AG04450 (cell line): Measurements from ENCODE around the gene NPAS3. TPM values are rescaled to one million over a fixed set of nuclear protein-coding genes. Genes with fewer than 3 reads are reported as not detected.

ENCODE experiments used
- CTCF ChIA-PET: fragments of 300-600, 350-600 bp; formaldehyde crosslinking; extraction: SDS; loops from one replicate; lab custom pipeline; 2022; ENCODE audit warnings: antibody characterized with exemption, inconsistent platforms; lab: Charles Lee
- POLR2A ChIA-PET: fragments of 350-600 bp; formaldehyde crosslinking; extraction: SDS; loops from one replicate; lab custom pipeline; 2021; ENCODE audit warnings: antibody characterized with exemption, inconsistent platforms; lab: Yijun Ruan, JAX
- DNase-seq: peaks from one replicate; pipeline ENCODE4 v3.0.0-alpha.2; 2011; ENCODE audit warnings: low read depth, low spot score
- H3K27ac ChIP-seq: one replicate; pipeline ENCODE4 v1.5.1; 2012; ENCODE audit warnings: low read depth, low read length, control low read depth
- H3K27me3 ChIP-seq: one replicate; pipeline ENCODE4 v1.6.0; 2012; ENCODE audit warnings: low read length; ENCODE audit not compliant: control insufficient read depth, insufficient read depth
- H3K4me3 ChIP-seq: 2 replicates; pipeline ENCODE4 v1.5.1; 2011; ENCODE audit warnings: mild to moderate bottlenecking, low read depth, low read length, control low read depth
- H3K9me3 ChIP-seq: 2 replicates; pipeline ENCODE4 v1.5.1; 2012; ENCODE audit warnings: low read length; ENCODE audit not compliant: control insufficient read depth, insufficient read depth
- polyA plus RNA-seq: library from polyadenylated mRNA; depleted of rRNA; stranded (reverse); fragments of >200 nt; gene quantifications from 2 replicates; pipeline ENCODE4 v1.2.3, GENCODE V29; 2011
- TF ChIP-seq, protein P1 (sequence below): IDR thresholded peaks from 2 replicates; pipeline ENCODE4 v1.5.1; 2011; ENCODE audit warnings: low read depth, low read length, control low read depth, inconsistent platforms

NPAS3 gene
- polyA plus RNA-seq, 1 experiment: not detected

DNA sequence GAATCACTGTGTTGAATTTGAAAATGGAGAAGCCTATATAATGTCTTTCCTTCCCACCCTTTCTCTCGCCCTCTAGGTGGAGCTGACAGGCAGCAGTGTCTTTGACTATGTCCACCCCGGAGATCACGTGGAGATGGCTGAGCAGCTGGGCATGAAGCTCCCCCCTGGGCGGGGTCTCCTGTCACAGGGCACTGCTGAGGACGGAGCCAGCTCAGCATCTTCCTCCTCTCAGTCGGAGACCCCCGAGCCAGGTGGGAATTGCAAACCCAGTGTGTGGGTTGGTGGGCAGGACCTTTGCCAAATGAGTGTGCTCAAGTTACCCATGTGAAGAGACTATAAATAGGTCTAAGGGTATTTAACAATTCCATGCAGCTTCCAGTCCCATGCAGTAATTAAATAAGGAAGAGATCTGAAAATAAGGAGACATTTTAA is 737.5 kb downstream of the NPAS3 start:
- no peak overlapping the region for H3K27ac ChIP-seq
- H3K9me3 ChIP-seq: no peaks in the 10 kb centered on the region
- no peaks in the 10 kb centered on the region for H3K27me3 ChIP-seq
- TF ChIP-seq, protein P1, sequence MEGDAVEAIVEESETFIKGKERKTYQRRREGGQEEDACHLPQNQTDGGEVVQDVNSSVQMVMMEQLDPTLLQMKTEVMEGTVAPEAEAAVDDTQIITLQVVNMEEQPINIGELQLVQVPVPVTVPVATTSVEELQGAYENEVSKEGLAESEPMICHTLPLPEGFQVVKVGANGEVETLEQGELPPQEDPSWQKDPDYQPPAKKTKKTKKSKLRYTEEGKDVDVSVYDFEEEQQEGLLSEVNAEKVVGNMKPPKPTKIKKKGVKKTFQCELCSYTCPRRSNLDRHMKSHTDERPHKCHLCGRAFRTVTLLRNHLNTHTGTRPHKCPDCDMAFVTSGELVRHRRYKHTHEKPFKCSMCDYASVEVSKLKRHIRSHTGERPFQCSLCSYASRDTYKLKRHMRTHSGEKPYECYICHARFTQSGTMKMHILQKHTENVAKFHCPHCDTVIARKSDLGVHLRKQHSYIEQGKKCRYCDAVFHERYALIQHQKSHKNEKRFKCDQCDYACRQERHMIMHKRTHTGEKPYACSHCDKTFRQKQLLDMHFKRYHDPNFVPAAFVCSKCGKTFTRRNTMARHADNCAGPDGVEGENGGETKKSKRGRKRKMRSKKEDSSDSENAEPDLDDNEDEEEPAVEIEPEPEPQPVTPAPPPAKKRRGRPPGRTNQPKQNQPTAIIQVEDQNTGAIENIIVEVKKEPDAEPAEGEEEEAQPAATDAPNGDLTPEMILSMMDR: peak; percentile 18; the same call in 1 of the 2 replicates
- ChIA-PET POLR2A (no interaction called here), CTCF (interaction anchor here (0.6 to 2.2 kb wide), 2 partner anchors 117 to 443 kb away, joined by 3 to 9 read pairs; no protein-coding TSS in a partner anchor)
- H3K4me3 ChIP-seq: no peak overlapping the region
- DNase-seq: no peak

DNA sequence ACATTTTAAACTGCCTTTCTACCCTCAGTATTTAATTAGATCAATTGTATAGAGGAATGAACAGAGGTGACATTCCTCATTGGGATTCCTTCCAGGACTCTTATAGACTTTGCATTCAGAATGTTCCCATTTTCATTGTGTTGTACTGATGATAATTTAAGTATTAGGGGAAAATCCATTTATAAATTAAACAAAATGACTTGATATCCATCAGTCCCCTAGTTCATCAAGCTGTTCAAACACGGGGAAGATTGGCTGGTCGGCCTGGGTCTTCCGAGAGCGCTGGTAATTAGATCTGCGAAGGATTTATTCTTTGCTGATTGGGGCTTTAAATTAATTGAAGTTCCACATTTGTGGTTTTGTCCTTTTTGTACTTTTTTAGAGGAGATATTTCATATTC is 738.2 kb downstream of the NPAS3 start:
- DNase-seq: no peak
- no peak overlapping the region for H3K4me3 ChIP-seq
- CTCF ChIA-PET: no interaction called here
- no peaks in the 10 kb centered on the region for H3K27me3 ChIP-seq
- POLR2A ChIA-PET: no interaction called here
- H3K27ac ChIP-seq: no peak overlapping the region
- no peaks in the 10 kb centered on the region for H3K9me3 ChIP-seq
- TF ChIP-seq, protein P1: no peak

DNA sequence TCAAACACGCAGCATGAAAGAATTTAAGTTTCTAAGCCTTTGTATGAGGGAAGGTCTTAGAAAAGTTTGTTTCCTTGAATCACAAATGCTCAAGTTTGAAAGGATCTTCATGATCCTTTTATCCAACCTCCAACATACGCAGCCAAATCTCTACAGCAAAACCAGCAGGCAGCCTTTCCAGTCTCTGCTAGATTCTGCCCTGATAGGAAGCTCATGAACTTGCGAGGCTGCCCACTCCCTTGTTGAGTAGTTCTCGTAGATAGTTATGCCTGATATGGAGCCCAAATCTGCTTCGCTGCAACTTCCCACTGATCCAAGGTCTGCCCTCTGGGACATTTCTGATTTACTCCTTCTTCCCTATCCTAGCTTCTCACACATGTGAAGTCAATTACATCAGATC is 739.3 kb downstream of the NPAS3 start:
- TF ChIP-seq, protein P1: no peak
- POLR2A ChIA-PET: no interaction called here
- Histone ChIP-seq H3K27ac (no peak overlapping the region), H3K9me3 (no peaks in the 10 kb centered on the region), H3K27me3 (no peaks in the 10 kb centered on the region), H3K4me3 (no peak overlapping the region)
- no peak for DNase-seq
- CTCF ChIA-PET: no interaction called here

DNA sequence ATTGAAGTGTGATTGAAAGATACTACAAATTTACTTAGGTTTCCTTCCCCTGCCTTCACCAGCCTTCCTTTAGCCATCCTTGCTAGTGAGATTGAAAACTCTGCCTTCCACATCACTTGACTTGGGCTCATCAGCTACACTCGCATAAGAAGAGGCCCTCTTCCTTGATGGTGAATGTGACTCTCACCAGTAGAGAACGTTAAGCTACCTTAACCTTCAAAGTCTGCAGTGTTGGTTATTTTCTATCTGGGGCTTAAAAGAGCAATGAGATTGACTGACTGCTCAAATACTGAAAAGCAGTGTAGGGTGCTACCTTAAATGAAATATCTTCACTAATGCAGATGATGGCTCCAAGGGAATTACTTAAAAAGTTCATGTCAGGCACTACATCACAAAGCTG is 740.3 kb downstream of the NPAS3 start:
- no peak overlapping the region for H3K4me3 ChIP-seq
- DNase-seq: no peak
- POLR2A ChIA-PET: no interaction called here
- no peaks in the 10 kb centered on the region for H3K27me3 ChIP-seq
- H3K27ac ChIP-seq: no peak overlapping the region
- H3K9me3 ChIP-seq: no peaks in the 10 kb centered on the region
- TF ChIP-seq, protein P1: no peak
- CTCF ChIA-PET: no interaction called here

DNA sequence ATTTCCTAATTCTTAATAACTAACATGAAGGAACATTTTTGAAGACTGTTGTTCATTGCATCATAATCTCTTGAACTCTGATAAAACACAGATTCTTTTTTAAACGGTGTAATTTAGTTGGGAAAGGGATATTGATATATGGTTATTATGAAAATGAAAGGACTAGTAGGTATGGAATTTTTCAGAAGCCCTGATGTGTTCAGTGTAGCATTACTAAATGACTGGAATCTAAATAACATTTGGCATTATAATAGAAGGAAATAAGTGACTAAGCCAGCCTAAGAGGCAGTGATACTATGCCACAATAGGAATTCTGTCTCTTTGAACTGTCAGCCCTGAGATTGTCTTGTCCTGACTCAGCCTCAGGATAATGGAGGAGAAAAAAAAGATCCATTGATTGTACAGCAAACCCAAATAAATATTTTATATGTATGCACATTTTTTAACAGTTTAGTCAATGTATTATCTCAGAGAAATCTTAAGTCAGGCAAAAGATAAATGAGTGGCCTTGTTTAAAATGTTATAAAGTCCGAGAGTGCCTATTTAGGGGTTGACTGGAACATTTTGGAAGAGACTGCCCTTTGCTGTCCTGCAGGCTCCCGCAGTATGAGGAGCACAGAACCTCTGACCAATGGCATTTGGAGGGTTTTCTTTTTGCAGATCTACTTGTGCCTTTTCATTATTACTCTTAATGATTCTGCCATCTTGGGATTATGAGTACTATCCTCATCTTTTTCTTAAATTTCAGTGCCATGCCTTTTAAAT is 741.0 kb downstream of the NPAS3 start:
- TF ChIP-seq, protein P1: no peak
- CTCF ChIA-PET: no interaction called here
- no peak for DNase-seq
- Histone ChIP-seq H3K9me3 (no peaks in the 10 kb centered on the region), H3K27ac (no peak overlapping the region), H3K4me3 (no peak overlapping the region), H3K27me3 (no peaks in the 10 kb centered on the region)
- POLR2A ChIA-PET: no interaction called here
